GM19025 (cell line): ENCODE data around the gene DPH5.
"Not testable (repeated sequence)": the region's sequence is repeated elsewhere in the genome, so short reads cannot be mapped to it uniquely, and the experiment has no call there.

Experiments
- ATAC-seq: cut with Tn5 transposase; IDR thresholded peaks from one replicate; pipeline ENCODE4 v1.9.1; 2021; ENCODE audit warnings: mild to moderate bottlenecking, low read depth, moderate library complexity; ENCODE audit not compliant: unreplicated experiment

Gene DPH5

DNA sequence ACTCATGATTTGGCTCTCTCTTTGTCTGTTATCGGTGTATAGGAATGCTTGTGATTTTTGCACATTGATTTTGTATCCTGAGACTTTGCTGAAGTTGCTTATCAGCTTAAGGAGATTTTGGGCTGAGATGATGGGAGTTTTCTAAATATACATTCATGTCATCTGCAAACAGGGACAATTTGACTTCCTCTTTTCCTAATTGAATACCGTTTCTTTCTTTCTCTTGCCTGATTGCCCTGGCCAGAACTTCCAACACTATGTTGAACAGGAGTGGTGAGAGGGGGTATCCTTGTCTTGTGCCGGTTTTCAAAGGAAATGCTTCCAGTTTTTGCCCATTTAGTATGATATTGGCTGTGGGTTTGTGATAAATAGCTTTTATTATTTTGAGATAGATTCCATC is 79.5 kb downstream of the DPH5 start:
- not testable (repeated sequence) for ATAC-seq

DNA sequence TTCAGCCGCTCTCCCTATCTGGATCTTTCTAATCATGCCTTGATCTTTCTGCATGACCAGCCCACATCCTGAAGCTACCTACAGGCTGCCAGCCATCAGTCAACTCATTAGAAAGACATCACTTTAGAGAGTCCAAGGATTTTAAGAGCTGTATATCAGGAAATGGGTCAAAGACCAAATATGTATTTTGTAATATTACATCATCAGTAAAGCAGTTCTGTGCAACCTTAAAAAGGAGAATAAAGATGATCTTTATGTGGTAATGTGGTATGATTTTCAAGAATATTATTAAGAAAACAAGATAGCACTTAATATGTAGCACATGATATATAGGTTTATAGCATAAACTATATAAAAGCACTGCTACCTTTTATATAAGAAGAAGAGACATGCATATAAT is 82.1 kb downstream of the DPH5 start:
- ATAC-seq = no peak

DNA sequence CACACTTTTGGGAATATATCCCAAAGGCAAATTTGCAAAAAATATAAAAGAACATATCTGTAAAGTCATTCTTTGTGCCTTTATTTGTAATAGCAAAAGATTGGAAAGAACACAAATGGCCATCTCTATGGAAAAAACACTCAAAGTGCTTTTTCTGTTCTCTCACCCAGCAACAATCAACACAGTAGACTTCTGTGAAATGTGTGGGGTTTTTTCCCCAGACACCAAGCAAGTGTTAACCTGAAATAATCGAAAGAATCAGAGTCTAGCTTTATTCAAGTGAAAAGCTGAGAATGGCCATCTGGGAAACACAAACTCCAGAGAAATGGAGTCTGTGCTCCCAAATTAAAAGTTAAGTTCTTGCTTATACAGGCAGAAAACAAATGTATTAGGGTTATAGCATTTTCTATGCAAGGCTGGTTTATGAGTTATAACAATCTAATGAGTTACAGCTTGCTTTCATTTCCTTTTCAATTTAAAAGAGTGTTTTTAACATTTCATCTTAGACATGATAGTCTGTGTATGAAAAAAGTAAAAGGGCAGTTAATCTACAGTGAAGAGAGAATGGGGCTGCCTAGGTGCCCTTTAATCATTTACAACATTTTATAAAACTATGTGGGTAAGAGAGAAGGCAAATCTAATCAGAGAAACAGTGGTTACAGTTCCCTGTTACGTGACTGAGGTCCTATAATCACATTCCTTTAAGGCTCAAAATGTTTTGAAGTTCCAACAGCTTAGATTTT is 83.1 kb downstream of the DPH5 start:
- no peak for ATAC-seq

GRCh38 chr1:100941580-100942216 is 83.9 kb downstream of the DPH5 start:
- ATAC-seq = no peak

- no peak for ATAC-seq
Observed at GRCh38 chr1:100941098-100941527, 84.5 kb downstream of the DPH5 start.
